GM19397 (cell line): ENCODE measurements around the gene GUCA1A.
"Not testable (repeated sequence)": the region's sequence is repeated elsewhere in the genome, so short reads cannot be mapped to it uniquely, and the experiment has no call there.

Source experiments
- ATAC-seq: cut with Tn5 transposase; IDR thresholded peaks from one replicate; pipeline ENCODE4 v1.9.1; 2021; ENCODE audit warnings: mild to moderate bottlenecking, moderate library complexity; ENCODE audit not compliant: unreplicated experiment

GUCA1A gene

GRCh38 chr6:42202131-42202915, 29.2 kb downstream of the GUCA1A start:
- not testable (repeated sequence) for ATAC-seq

DNA sequence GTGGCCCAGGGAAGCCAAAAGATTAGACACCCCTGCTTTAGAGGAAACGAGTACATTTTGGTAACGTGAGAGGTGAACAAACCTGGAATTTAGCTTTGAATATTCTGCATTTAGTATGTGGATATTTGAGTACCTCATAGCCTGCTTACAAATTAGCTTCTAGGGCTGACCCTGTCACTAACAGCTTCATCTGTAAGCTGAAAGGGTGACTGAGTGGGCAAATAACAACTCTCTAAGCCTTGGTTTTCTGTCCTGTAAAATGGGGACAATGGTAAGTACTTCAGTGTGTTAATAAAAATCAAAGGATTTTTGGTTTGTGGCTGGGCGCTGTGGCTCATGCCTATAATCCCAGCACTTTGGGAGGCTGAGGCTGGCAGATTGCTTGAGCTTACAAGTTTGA, 30.0 kb downstream of the GUCA1A start:
- ATAC-seq = no peak

DNA sequence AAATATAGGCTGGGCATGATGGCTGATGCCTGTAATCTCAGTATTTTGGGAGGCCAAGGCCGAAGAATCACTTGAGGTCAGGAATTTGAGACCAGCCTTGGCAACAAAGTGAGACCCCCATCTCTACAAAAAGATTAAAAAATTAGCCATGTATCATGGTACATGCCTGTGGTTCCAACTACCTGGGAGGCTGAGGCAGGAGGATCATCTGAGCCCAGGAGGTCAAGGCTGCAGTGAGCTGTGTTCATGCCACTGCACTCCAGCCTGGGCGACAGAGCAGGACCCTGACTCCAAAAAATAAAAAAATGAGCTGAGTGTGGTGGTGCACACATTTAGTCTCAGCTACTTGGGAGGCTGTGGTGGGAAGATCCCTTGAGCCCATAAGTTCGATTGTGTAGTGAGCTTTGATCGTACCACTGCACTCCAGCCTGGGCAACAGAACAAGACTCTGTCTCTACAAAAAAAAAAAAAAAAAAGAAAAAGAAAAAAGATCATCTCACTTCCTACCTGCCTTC, 31.7 kb downstream of the GUCA1A start:
- ATAC-seq = no peak

- ATAC-seq = not testable (repeated sequence)
Observed at GRCh38 chr6:42207559-42207958, 34.4 kb downstream of the GUCA1A start.

DNA sequence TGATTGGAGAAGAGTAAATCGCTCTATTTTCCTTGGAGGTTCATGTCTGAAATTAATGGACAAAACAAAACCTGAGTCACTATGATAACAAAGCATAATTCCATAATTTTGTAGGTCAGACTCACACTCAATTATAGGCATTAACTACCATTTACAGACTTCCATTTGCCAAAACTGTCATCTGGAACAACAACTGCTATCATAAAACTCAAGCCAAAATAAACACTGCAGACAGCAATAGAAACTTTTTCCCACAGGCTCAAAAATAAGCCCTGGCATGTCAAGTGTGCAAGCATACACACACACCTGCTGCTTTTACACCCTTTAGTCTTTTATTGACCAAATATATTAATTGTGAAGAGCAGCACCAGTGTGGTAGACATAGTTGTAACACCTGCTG, 37.4 kb downstream of the GUCA1A start:
- ATAC-seq = no peak

DNA sequence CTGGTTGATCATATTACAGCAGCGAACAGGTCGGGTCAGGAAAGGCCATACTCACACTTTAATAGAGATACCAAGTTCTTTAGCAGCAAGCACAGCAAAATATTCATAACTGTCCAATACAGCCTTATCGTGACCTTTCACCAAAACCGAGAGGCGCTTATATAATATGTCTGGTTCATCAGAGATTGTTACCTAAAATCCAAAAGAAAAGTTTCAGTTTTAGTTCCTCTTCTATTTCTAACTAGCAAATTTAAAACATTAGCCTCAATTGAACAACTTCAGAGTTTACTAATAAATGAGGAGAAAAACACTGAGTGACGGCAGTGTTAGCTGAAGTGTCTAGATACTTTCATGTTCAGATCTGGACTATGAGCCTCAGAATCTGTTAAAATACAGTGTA, 38.6 kb downstream of the GUCA1A start:
- ATAC-seq = no peak

DNA sequence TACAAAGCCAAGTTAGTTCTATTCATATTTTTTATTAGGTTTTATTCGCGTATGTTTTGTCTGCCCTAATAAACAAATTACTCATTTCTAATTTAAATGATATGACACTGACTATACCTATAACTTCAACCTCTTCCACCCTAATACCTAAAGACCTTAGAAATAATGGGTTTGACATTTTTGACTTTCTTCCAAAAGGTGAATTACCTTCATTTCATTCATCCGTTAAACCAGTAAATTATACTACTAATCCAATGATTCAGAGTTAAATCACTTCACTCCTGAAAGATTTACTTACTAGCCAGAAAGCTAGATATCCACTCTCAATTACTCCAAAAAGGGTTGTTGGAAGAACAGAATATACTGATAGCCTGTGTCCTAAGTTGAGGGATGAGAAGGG, 39.3 kb downstream of the GUCA1A start:
- no peak for ATAC-seq

DNA sequence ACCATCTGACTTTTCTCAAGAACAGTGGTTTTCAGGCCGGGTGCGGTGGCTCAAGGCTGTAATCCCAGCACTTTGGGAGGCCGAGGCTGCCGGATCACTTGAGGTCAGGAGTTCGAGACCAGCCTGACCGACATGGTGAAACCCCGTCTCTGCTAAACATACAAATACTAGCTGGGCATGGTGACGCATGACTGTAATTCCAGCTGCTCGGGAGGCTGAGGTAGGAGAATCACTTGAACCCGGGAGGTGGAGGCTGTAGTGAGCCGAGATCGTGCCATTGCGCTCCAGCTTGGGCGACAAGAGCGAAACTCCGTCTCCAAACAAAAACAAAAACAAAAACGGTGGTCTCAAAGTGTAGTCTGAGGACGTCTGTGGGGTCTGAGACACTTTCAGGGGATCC, 43.3 kb downstream of the GUCA1A start:
- ATAC-seq = not testable (repeated sequence)

DNA sequence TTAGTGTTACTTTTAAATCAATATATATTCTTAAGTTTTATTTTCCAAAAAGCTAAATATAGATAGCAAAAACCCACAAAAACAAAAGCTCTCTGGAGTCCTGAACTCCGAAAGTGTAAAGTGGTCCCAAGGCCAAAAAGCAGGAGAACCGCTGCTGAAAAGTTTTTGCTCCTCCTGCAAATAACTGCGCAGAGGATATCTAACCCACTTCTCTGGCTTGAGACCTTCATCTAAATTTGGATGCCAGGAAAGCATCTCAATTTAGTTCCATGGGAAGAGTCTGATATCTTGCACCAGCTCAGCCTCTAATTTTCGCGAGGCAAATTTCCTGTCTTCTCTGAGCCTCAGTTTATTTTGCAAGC, 44.0 kb downstream of the GUCA1A start:
- ATAC-seq = no peak

DNA sequence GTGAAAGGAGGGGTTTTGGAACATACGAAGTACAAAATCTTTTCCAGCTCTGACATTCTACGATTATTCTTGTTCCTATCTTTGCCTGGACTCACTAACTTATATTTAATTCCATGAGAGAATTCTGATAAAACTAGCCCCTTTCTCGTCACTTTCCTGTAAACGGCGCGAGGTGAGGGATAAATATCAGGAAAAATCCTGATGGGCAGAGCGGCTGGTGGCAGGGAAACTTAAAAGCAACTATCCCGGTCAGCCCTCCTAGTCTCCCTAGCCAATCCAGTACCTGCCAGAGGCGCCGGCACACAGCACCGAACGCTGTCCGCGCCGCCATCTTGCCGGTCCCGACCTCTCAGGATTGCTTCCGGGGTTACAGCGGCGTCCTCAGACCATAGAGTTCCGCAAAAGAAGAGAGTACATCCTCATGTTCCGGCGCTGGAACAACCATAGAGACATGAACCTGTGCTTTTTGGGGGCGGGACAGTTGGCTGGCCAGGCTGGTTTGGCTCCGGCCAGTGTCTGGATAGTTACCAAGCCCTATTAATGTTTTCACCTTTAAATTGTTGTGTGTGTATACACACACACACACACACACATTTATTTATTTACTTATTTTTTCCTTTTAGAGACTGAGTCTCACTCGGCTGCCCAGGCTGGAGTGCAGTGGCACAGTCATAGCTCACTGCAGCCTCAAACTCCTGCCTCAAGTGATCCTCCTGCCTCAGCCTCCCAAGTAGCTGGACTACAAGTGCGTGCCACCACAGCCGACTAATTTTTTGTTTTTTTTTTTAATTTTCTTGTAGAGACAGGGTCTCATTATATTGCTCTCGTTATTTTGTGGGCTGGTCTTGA, 44.6 kb downstream of the GUCA1A start, which contains the start of gene MRPS10:
Gene MRPS10 (minus strand): TSS at position 343 of the 849 bp plus-strand sequence. CDS start 12 bp downstream, at position 331.
- peak; percentile 95 for ATAC-seq

DNA sequence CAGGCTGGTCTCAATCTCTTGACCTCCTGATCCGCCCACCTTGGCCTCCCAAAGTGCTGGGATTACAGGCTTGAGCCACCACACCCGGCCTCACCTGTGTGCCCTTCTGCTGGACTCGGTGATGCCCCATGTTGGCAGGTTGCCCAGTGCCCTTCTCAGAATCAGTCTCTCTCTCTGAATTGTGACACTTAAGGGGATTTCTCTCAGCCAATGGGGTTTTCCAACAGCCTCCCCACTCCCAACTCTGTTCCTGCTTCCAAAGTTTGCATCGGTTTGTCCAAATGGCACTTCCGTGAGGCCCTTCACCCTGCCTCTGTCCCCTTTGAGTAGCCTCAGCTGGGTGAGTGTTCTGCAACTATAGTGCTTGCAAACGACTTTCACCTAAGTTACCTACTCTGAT, 47.6 kb downstream of the GUCA1A start:
- ATAC-seq = no peak

GRCh38 chr6:42221546-42221945, 48.4 kb downstream of the GUCA1A start:
- no peak for ATAC-seq

DNA sequence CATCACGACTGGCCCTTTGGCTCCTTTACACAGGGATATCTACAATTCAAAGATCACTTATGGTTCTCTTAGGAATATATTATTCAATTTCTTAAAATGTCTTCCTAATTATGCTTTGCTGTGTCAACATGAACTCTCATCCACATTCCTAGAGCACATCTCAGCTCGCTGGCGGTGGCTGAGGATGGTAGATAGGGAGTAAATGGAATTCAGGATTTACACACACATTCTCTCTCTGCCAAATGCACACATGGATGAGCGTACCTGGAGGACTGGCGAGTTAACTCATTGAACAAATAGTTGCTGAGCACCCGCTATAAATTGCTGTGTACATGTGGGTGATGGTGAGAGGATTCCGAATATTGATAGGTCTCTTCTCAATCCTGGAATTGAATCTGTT, 49.3 kb downstream of the GUCA1A start:
- no peak for ATAC-seq

DNA sequence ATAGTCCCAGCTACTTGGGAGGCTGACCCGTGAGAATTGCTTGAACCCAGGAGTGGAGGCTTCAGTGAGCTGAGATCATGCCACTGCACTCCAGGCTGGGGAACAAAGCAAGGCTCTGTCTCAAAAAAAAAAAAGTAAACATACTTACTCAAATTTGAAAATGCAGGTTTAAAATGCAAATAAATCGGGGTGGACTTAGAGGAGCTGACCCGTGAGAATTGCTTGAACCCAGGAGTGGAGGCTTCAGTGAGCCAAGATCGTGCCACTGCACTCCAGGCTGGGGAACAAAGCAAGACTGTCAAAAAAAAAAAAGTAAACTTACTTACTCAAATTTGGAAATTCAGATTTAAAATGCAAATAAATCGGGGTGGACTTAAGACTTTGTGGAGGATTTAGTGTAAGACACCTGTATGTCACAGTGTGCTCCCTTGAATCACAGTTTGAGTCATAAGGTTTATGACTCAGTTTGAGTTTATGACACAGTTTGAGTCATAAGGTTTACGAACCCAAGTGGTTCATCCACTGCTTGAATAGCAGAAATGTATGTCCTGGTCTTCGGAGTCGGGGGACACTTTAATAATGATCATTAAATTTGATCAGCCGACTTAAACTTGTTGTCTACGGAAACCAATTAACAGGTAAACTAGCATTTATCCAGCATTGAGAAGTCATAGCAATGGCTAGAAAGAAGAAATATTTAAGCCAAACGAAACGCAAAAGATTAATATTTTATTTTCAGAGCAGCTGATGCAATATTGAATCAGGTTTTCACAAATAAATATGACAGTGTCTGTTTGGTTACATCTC, 51.3 kb downstream of the GUCA1A start:
- ATAC-seq = peak; percentile 71

DNA sequence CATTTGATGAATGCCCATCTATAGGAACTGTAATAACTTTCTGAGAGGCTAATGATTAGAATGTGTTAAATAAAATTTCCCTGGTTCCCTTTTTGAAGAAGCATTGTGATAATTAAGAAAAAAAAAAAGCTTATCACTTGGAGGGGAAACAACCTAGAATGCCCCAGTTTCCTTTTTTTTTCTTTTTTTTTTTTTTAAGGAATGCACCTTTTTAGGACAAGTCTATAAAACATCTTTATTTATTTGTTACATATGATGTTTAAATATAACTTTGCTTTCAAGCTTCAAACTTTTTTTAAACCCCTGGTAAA, 51.8 kb downstream of the GUCA1A start:
- no peak for ATAC-seq

- no peak for ATAC-seq
Observed at GRCh38 chr6:42225419-42225818, 52.3 kb downstream of the GUCA1A start.

DNA sequence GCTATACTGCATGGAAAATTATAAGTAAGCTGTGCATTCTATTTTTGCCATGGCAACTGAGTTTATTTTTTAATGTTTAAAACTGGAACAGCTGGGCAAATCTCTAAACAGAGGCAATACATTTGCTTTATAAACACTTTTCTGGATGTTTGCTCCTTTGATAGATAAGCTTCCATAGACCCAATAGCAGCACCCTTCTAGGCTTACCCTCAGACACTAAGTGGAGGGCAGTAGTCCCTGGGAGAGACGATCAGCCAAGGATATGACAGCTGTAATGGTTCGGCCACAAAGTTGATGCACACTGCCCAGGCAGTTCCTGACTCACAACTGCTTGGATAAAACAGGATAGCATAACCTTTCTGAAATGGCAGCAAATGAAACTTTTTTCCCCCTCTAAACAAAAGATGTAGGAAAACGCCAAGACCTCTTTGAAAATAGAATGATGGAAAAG, 53.0 kb downstream of the GUCA1A start:
- ATAC-seq = no peak

GRCh38 chr6:42226645-42227143, 53.5 kb downstream of the GUCA1A start:
- ATAC-seq = no peak

DNA sequence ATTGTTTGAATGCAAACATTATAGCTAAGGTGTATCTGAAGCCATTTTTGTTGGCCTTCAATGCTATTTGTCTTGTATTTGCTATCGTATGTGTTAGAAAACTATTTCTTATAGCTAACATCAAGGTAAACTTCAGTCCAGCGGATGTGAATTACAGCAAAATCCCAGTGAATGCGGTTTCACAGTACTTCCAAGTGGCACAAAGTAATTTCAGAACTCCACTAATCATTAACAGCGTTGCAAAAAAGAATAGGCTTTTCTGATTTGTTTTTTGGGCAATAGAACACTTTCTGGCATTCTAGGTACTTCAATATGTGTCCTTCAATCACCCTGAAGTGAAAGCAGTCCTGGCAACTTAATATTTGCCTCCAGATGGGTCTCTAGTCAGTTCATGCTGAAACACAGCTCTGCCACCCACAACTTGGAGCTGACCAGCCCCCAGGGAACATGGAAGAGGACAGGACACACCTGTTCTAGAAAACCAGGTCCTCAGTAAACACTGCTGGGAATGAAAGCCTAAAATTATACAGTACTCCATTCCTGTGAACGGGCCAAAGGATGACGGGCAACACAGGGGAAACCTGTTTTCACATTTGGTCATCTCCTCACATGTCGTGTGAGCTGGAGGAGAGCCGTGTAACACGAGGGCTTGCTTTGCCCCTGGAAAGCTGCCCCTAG, 54.1 kb downstream of the GUCA1A start:
- no peak for ATAC-seq

GRCh38 chr6:42228305-42228704, 55.1 kb downstream of the GUCA1A start:
- ATAC-seq = no peak
